Adipose tissue (tissue), 3 donors: ENCODE measurements around the gene MRPS24. TPM values are rescaled to one million over a fixed set of nuclear protein-coding genes. Genes with fewer than 3 reads are reported as not detected.
"Not testable (repeated sequence)": the region's sequence is repeated elsewhere in the genome, so short reads cannot be mapped to it uniquely, and the experiment has no call there.

Experiments
- H3K27ac ChIP-seq: one replicate; pipeline ENCODE4 v1.5.1; 2013; ENCODE audit warnings: low read depth, low read length
- WGBS, 3 donors: extraction: QIAGEN DNeasy Blood & Tissue Kit; methylation state at CpG; one replicate each; pipeline ENCODE4 v1.1.7; 2013; 5-methylcytosine and 5-hydroxymethylcytosine counted together
- polyA plus RNA-seq, 3 donors: library from polyadenylated mRNA; stranded (reverse); fragments of 200-250 nt; gene quantifications; one replicate each; pipeline ENCODE4 v1.2.3, GENCODE V29; 2013
- donor health status: healthy with polysubstance abuse.
- donor health status: Bipolar disorder and iron deficiency.
- donor health status: healthy.

MRPS24 gene
- polyA plus RNA-seq, result 100 to 1,000 TPM; 119 to 158 (median 129) TPM

DNA sequence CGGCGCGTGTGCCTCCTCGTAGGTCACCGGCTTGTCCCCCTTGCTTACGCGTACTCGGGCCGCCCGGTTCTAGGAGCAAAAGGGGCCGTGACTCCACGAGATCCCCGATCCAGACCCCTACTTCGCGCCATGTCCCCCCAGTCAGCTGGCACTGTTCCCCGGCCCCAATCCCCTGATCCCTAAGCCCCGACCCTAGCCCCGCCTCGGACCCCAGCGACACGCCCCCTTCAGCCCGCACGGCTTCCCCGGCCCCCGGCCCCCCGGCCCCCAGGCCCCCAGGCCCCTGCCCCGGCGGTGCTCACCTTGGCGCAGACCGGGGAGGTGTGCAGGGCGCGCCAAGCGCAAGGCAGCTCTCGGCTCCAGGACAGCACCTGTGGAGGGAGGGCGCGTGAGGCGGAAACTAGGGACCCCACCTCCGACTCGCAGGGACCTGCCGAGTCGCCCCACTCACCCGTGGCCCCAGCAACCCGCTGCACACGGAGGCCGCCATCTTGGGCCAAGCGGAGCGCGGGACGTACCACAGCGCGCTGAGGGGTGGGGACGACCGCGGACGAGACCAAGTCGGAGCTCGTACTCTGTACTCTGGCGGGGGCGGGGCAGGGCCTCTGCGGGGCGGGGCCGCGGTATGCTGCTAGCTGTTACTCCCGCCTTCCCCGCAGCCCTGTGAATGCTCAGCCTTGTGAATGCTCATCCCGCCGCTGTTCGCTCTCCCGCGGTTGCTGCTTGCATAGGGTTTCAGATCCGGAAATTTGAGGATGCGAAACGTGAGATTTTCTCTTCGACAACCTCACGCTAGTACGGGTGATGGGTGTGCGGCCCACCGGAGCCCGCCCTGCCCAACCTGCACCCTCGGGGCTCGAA, at the start of gene MRPS24:
Gene MRPS24, minus strand, starts transcription at position 512 of the 861 bp plus-strand sequence. Its CDS starts 22 bp downstream, at position 490.
- WGBS, 3 donors, result 0 to 1% (median 1%) methylated on average over 74 to 81 of the region's 81 CpGs
- H3K27ac ChIP-seq, result peak within 1 kb of the TSS; percentile 36

DNA sequence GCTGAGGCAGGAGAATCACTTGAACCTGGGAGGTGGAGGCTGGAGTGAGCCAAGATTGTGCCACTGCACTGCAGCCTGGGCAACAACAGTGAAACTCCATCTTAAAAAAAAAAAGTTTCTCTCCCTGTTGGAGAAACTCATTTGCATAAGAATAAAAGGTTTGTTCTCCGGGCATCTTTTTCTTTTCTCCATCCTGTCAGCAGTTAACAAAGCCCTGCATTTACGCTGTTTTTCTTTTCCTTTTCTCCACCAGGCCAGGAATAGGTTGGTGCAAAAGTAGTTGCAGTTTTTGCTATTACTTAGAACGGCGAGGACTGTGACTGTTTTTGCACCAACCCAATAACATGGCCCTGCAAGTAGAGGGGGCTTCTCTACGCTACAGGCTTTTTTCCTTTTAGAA, 46.6 kb upstream of the MRPS24 start:
- no peak overlapping the region for H3K27ac ChIP-seq
- WGBS, 3 donors, result 92 to 99% (median 93%) methylated on average over 5 of the region's 5 CpGs

DNA sequence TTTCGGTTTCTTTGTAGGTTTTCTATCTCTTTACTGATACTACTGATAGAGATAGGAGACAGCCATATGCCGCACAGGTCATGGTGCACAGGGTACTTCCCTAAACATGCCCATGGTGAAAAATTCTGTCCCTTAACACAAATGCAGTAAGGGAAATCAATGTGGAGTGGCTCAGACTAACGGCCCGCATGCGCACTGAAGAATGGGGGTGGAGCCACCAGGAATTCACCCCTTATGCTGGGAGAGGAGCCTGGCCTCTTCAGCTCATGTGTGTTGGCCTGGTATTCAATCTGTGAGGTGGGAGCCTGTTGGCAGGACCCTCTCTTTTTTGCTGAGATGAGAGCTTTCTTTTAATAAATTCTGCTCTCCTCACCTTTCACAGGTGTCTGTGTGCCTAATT, 45.5 kb upstream of the MRPS24 start:
- H3K27ac ChIP-seq, result no peak overlapping the region
- 86 to 93% (median 87%) methylated on average over 5 of the region's 5 CpGs for WGBS, 3 donors

DNA sequence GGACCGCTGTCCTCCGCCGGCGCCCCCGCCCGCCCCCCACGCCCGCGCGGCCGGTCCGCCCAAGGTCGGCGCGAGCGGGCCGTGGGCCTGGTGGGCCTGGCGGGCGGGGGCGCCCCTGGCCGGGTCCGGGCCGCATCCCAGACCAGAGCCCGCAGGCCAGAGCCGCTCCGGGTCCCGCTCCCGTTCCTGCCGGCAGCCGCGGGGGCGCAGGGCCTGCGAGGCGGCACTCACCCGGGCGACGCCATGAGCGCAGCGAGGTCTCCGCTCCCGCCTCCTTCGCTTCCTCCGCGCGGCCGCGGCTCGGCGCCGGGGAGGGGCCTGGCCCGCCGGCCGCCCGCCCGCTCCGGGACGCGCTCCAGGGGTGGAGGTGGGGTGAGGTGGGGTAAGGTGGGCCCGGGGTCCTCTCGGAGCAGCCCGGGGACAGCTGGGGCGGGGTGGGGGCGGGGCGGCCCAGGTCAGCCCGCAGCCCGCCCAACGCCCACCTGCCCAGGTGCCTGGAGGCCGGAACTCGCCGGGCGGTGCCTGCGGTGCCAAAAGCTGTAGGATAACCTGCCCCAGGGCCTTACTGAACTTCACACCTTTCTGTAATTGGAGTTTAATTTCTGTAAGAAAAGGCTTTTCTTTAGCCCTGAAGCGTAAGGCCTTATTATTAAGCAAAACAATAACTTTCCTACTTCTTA, 37.2 kb upstream of the MRPS24 start, which contains the start of gene URGCP:
Gene URGCP, minus strand, starts transcription at position 266 of the 680 bp plus-strand sequence. Its CDS starts 21 bp downstream, at position 245.
- 1% methylated on average over 27 to 73 of the region's 73 CpGs for WGBS, 3 donors
- H3K27ac ChIP-seq, result peak within 1 kb of the TSS; percentile 60

DNA sequence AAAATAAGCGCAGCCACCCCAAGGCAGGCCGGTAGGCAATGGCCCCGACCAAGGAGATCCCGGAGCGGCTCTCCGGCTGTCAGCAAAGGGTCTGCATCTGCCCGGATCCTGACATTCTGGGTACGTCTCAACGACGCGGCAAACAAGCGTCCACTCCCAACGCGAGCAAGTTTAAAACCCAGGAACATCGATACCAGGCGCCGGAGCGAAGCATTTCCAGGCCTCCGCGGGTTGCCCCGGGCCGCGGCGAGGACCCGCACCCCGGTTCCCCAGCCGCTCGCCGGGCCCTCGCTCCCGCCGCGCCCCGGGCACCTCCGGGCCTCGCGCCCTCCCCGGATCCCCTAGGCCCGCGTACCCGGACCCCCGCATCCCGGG, 36.6 kb upstream of the MRPS24 start:
- H3K27ac ChIP-seq, result peak overlapping the region; percentile 60
- 0 to 1% (median 1%) methylated on average over 32 to 43 of the region's 43 CpGs for WGBS, 3 donors

DNA sequence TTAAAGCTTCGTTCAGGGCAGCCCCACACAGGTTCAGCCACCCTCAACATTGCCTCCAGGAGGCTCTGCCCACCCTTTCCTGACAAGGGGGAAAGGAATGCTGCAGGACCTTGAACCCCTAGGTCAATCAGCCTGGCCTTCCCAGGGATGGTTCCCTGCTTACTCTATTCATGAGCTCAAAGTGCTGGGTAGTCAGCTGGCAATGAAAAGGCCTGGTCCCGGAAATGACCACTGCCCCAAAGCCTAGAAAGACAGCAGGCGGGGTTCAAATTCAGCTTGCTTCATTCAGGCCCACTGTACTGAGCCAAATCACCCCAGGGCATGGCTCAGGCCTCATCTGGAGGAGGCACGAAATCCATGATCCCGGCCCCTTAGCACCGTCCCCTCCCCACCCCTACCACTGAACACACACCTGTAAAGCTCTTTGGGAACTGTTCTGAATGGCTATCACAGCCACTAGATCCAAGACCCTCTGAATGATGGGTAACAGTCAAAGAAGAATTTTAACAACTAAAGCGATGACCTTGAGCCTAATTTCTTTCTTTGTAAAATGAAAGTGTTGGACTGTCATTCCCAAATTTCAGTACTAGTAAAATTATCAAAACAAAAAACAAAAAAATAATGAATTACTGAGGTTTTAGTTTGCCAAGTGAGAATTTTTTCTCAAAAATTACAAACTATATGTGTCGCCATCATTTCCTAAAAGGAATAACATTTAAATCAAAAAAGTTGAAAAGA, 36.1 kb upstream of the MRPS24 start:
- 26 to 47% (median 37%) methylated on average over 8 of the region's 8 CpGs for WGBS, 3 donors
- no peak overlapping the region for H3K27ac ChIP-seq

DNA sequence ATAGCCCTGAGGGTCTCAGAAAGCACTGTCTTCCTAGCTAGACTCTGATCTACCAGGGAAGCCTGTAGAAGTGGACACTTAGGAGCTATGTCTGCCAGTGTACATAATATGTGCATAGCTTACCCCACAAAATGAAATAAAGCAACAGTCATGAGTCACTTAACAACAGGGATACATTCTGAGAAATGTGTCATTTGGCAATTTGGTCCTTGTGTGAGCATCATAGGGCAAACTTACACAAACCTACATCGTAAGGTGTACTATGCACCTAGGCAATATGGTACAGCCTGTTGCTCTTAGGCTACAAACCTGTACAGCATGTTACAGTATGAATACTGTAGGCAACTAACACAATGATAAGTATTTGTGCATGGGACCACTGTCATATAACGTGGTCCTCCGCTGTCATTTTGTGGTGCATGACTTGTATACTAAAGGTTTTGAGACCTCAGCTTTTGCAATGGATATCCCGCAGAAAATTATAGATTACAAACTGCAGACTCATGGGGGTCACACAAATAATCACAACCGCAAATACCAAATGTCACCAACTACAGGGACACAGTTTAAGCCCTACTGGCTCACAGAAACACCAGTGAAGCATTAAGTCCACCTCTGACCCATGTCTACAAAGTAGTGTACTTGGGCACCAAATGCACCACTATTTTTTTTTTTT, 35.4 kb upstream of the MRPS24 start:
- 91 to 94% (median 94%) methylated on average over 5 of the region's 5 CpGs for WGBS, 3 donors
- H3K27ac ChIP-seq, result no peak overlapping the region

DNA sequence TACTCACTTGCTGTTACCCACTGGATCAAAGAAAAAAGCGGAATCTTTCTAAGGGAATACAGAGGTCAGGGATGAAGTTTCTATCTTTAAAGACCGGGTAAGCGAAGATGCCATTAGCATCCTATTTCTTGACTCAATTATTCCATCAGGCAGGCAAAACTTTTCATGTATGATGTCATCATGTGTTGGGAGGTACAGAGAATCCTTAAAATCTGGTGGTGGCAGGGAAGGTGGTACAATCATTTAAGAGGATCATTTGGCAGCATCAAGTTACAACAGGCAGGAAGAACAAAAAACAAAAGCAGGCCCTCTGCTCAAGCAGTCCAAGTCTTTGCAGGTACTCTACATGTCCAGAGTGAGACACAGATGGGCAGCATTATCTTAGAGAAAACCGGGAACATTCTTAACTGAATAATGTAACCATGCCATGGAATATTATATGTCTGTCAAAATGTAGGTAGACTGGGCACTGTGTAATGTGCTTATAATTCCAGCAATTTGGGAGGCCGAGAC, 33.3 kb upstream of the MRPS24 start:
- 93 to 95% (median 94%) methylated on average over 5 of the region's 5 CpGs for WGBS, 3 donors
- H3K27ac ChIP-seq, result no peak overlapping the region

DNA sequence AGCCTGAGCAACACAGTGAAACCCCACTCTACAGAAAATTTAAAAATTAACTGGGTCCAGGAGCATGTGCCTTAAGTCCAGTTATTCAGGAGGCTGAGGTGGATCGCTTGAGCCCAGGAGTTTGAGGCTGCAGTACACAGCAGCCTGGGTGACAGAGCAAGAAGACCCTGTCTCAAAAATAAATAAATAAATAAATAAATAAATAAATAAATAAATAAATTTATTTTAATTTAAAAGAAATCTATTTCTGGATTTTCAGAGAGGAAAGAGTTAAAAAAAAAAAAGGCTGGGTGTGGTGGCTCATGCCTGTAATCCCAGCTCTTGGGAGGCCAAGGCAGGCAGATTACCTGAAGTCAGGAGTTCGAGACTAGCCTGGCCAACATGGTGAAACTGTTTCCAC, 29.3 kb upstream of the MRPS24 start:
- H3K27ac ChIP-seq, result not testable (repeated sequence)
- WGBS, 3 donors, result 95 to 98% (median 97%) methylated on average over 2 of the region's 2 CpGs

DNA sequence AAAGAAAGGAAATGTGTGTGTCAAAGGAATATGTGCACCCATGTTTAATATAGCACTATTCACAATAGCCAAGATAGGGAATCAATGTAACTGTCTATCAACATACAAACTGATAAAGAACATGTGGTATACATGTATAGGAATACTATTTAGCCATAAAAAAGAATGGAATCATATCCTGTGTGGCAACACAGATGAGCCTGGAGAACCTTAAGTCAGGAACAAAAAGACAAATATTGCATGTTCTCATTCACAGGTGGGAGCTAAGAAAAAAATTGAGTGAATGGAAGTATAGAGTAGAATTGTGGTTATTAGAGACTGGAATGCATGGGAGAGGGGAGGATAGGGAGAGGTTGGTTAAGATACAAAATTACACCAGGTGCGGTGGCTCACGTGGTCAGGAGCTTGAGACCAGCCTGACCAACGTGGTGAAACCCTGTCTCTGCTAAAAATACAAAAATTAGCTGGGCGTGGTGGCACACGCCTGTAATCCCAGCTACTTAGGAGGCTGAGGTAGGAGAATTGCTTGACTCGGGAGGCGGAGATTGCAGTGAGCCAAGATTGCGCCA, 26.6 kb upstream of the MRPS24 start:
- no peak overlapping the region for H3K27ac ChIP-seq
- WGBS, 3 donors, result 89 to 91% (median 90%) methylated on average over 8 of the region's 8 CpGs

DNA sequence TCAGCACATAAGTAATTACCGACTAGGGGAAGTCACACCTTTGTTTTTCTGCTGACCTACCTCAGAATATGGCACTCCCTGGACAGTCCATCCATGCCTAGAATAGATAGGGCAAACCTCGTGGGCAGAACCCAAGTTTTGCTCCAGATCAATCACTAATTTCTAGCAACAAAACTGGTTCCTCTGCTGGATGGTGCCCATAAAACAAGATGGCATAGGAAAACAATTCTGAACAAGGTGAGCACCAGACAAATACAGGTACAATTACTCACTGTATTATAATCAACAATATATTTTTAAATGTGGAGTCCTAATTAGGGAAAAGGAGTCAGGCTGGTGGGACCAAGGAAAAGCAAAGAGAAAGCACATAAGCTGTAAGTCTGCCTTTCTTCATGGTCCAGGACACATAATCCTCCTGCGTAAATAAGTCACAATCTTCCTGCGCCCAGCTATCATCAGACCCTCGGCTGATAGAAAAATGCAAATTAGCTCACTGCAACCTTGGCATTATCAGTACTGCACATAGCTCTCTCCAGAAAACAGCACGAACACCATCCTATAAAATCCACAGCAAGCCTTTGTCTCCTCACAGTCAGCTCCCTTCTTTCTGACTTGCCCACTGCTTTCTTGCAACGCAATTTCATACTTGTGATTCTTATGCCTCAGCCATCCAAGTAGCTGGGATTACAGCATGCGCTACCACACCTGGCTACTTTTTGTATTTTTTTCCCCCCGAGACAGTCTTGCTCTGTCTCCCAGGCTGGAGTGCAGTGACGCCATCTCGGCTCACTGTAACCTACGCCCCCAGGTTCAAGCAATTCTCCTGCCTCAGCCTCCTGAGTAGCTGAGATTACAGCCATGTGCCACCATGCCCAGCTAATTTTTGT, 22.0 kb upstream of the MRPS24 start:
- WGBS, 3 donors, result 49 to 88% (median 87%) methylated on average over 12 of the region's 12 CpGs

DNA sequence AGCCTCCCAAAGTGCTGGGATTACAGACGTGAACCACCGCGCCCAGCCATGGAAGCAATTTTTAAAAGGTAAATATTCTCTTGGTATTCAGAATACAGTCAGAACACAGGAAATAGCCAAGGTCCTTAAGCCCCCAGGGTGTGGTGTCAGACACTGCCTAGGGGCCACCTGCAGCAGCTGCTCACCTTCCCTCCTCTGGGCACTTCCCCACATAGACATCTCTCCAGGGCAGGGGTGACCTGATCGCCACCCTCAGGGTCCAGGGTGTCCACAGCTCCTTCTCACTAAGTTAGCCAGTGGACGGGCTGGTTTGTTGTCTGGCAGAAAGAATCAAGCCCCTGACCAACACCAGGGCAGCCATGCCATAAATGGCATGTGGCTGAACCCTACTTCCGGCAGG, 21.2 kb upstream of the MRPS24 start:
- H3K27ac ChIP-seq, result no peak overlapping the region
- 93 to 97% (median 94%) methylated on average over 6 of the region's 6 CpGs for WGBS, 3 donors

More for the DNA sequence above, 22.0 kb upstream of the MRPS24 start:
- no peak overlapping the region for H3K27ac ChIP-seq

DNA sequence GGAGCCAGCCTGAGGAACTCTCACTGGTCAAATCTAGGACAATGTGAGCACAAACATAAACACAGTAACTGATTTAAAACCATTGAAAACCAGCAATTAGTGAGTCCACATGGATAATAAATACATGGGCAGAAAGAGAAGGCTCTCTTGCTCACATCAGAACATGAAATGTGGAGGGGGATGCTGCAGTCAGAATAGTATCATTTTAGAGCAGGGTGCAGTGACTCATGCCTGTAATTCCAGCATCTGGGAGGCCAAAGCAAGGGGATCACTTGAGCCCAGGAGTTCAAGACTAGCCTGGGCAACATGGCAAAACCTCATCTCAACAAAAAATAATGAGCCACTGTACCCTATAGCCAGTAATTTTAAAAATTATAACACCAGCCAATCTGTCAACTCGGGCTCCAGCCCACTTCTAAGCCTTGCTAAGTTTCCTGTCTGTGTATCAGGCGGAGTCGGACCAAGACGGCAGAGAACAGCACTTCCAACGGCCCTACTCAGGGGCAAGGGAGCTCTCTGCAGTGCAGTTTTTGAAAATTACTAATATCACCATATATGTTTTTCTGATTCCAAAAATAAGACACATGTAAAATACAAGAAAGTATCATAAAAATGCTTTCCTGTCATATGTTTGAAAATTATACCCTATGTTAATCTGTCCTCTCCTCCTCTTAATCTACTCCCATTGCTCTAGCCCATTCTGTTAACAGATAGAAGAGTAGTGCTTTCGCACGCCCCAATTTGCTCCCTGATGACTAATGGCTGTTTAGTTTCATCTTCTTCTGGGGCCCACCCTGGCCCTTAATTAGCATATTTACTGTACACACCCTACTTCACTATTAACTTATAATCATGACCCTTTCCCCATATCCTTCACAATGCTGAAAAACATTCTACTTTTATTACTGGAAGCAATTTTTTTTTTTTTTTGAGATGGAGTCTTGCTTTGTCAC, 20.0 kb upstream of the MRPS24 start:
- 72 to 82% (median 77%) methylated on average over 7 of the region's 7 CpGs for WGBS, 3 donors
- no peak overlapping the region for H3K27ac ChIP-seq

DNA sequence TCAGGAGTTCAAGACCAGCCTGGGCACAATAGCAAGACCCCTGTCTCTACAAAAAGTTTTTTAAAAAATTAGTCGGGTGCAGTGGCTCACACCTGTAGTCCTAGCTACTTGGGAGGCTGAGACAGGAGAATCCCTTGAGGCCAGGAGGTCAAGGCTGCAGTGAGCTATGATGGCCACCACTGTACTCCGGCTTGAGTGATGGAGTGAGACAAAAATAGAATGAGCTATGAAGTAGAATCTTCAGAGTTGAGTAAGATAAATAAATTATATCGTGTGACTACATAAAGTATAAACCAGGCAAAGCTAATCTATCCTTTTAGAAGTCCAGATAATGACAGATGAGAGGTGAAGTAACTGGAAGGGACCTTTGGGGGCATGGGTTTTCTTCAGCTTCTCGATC, 15.3 kb upstream of the MRPS24 start:
- WGBS, 3 donors, result 90 to 94% (median 91%) methylated on average over 4 of the region's 4 CpGs
- H3K27ac ChIP-seq, result no peak overlapping the region

DNA sequence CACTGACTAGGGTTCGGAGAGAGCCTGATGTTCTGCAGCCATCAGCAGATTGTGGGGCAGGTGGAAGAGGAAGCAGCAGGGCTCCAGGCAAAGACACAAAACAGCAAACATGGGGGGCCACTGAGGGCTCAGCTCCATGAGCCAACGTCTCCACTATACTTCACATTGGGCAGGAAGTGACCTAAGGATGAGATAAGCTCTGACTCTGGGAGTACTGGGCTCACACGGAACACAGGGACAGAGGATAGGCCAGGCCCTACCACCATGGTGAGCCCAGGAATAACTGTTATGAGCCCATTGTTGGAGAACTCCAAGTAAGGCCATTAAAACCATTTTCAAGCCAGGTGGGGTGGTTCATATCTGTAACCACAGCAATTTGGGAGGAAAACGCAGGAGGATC, 14.9 kb upstream of the MRPS24 start:
- no peak overlapping the region for H3K27ac ChIP-seq
- 77 to 81% (median 79%) methylated on average over 4 of the region's 4 CpGs for WGBS, 3 donors

DNA sequence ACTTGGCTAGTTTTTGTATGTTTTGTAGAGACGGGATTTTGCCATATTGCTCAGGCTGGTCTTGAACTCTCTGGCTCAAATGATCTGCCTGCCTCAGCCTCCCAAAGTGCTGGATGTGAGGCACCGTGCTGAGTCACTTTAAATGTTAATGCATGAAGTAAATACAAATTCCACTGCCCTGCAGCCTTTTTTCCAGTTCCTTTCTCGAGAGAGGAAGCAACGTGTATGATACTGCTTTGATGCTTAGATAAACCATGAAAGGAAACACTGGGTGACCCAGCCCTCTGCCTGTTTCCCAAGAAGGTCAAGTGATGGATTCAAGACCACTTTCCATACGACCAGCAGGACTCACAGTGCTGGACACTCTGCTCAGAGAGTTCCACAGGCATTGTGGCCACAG, 11.3 kb upstream of the MRPS24 start:
- WGBS, 3 donors, result 69 to 72% (median 70%) methylated on average over 5 of the region's 5 CpGs
- no peak overlapping the region for H3K27ac ChIP-seq
